ENCODE results near the gene NFXL1.

The NFXL1 gene

GRCh38 chr4:47882228-47882627 is 32.2 kb downstream of the NFXL1 start:
- no peak for DNase-seq

- DNase-seq, result no peak
These were observed 34.9 kb downstream of the NFXL1 start for GRCh38 chr4:47879458-47879857.

- DNase-seq, result no peak
These were observed 37.4 kb downstream of the NFXL1 start for GRCh38 chr4:47876784-47877546.

GRCh38 chr4:47876310-47876709 is 38.1 kb downstream of the NFXL1 start:
- no peak for DNase-seq

- DNase-seq, result no peak
These were observed 40.4 kb downstream of the NFXL1 start for GRCh38 chr4:47873877-47874541.

- no peak for DNase-seq
These were observed 50.9 kb downstream of the NFXL1 start for GRCh38 chr4:47863486-47863885.

GRCh38 chr4:47862297-47862696 is 52.1 kb downstream of the NFXL1 start:
- DNase-seq, result no peak

GRCh38 chr4:47860305-47860704 is 54.1 kb downstream of the NFXL1 start:
- DNase-seq, result no peak

- DNase-seq, result no peak
These were observed 56.4 kb downstream of the NFXL1 start for GRCh38 chr4:47858006-47858405.

GRCh38 chr4:47856713-47857112 is 57.7 kb downstream of the NFXL1 start:
- no peak for DNase-seq

- no peak for DNase-seq
These were observed 59.0 kb downstream of the NFXL1 start for GRCh38 chr4:47855350-47855749.

GRCh38 chr4:47852136-47852535 is 62.2 kb downstream of the NFXL1 start:
- no peak for DNase-seq

- no peak for DNase-seq
These were observed 64.9 kb downstream of the NFXL1 start for GRCh38 chr4:47849466-47849865.

GRCh38 chr4:47848041-47848440 is 66.3 kb downstream of the NFXL1 start:
- no peak for DNase-seq

- no peak for DNase-seq
These were observed 71.4 kb downstream of the NFXL1 start for GRCh38 chr4:47842985-47843384.

- DNase-seq, result no peak
These were observed 74.1 kb downstream of the NFXL1 start for GRCh38 chr4:47840291-47840690.

GRCh38 chr4:47839259-47839658 is 75.1 kb downstream of the NFXL1 start:
- peak; percentile 60 for DNase-seq

GRCh38 chr4:47838445-47838844 is 75.9 kb downstream of the NFXL1 start:
- DNase-seq, result no peak

GRCh38 chr4:47837908-47838294 is 76.5 kb downstream of the NFXL1 start, which contains the start of gene CORIN:
Gene CORIN (minus strand): TSS chr4:47838067. CDS start chr4:47837949, 118 bp downstream.
- no peak for DNase-seq

GRCh38 chr4:47837094-47837907 is 77.1 kb downstream of the NFXL1 start:
- DNase-seq, result peak; percentile 76

GRCh38 chr4:47836641-47837093 is 77.7 kb downstream of the NFXL1 start:
- DNase-seq, result peak; percentile 79

- DNase-seq, result no peak
These were observed 78.9 kb downstream of the NFXL1 start for GRCh38 chr4:47835494-47835893.

- DNase-seq, result no peak
These were observed 83.2 kb downstream of the NFXL1 start for GRCh38 chr4:47831026-47831679.
